Stimulated activated CD8-positive, alpha-beta memory T cell treated with anti-CD3 and anti-CD28 coated beads, Interleukin-15, amount 100 ng/mL, for 24 hours (primary cell): ENCODE data around the gene SMC3.
"Not testable (repeated sequence)": the region's sequence is repeated elsewhere in the genome, so short reads cannot be mapped to it uniquely, and the experiment has no call there.

Experiments used
- DNase-seq: peaks from one replicate; pipeline ENCODE4 v3.0.0-alpha.2; 2020; ENCODE audit warnings: low read depth

Gene SMC3

DNA sequence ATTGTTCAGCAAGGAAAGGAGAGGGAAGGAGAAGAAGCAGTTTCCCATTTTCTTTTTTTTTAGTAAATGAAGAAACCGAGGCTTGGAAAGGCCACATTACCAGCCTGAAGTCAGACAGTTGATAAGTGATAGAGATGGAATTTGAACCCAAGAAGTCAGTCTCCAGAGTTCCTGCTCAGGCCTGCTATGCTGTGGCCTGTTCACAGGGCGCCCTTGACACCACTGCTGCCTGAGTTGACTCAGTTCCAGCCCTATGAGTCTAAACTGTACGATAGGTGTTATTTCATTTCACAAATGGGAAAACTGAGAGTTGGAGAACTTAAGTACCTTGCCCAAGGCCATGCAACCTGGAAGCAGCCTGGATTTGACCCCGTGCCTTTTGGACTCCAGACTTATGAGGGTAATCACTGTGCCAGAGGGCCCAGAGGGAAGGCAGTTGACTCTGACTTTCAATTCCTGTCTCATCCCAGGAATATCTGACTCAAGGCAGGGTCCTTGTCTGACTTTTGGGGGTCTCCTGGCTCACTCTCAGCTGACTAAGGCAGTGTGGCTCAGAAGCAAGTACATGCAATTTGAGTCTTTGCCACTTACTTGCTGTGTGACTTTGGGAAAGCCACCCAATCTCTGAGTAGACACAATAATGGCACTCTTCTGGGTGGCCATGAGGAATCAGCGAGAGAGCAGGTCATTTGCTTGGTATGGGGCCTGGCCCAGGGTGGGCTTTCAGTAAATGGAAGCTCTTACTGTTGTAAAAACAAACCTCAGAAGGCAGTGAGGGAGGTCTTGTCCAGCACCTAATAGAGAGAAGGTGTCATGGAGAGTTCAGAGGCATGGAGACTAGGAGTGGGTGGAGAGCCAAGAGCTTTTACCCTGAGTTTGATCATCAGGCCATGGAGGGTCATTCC is 58.7 kb downstream of the SMC3 start:
- DNase-seq = no peak

DNA sequence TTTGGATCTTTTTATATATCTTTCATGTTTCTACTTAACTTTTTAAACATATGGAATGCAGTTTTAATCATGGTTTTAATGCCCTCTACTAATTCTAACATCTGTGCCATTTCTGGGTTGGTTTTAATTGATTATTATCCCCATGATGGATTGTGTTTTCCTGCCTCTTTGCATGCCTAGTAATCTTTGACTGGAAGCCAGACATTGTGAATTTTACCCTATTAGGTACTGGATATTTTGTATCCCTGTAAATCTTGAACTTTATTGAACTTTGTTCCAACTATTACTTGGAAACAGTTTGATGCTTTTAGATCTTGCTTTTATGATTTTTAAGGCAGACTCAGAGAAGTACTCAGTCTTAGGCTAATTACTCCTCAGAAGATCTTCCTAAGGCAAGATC is 60.7 kb downstream of the SMC3 start:
- no peak for DNase-seq

DNA sequence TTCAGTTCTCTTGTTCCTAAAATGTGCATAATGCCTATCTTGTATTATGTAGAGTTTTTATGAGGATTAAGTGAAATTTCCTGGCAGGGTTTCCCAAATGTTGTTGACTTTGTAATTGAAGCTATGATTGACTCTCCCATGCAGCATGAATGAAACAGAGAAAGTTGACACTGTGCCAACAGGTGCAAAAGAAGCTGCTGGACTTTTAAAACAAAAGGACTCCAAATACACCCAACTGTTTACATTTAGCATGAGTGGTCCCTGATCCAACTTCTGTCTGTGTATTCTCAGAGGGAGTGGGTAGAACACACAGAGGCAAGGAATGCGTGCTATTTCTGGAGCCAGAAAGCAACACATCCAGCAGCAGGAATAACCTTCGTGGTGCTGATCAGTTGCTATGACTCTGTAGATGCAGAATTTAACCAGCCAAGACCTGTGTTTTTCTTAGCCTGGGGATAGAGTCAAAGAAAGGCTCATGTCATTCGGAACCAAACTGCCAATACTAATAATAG is 62.2 kb downstream of the SMC3 start:
- no peak for DNase-seq

DNA sequence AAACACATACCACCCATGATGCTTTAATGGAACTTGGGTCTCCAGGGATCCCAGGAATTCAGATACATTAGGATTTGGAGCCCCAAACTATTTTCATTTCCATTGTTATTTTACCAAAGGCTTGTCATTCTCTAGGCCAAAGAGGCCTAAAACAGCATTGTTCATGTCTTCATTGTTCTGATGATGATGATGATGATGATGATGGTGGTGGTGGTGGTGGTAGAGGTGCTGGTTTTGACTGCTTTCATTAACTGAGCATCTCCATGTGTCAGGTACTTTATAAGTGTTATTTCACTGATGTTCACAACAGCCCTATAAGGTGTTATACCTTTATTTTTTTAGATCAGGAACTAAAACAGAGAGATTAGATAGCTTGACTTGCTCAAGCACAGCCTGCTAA is 64.4 kb downstream of the SMC3 start:
- DNase-seq = no peak

DNA sequence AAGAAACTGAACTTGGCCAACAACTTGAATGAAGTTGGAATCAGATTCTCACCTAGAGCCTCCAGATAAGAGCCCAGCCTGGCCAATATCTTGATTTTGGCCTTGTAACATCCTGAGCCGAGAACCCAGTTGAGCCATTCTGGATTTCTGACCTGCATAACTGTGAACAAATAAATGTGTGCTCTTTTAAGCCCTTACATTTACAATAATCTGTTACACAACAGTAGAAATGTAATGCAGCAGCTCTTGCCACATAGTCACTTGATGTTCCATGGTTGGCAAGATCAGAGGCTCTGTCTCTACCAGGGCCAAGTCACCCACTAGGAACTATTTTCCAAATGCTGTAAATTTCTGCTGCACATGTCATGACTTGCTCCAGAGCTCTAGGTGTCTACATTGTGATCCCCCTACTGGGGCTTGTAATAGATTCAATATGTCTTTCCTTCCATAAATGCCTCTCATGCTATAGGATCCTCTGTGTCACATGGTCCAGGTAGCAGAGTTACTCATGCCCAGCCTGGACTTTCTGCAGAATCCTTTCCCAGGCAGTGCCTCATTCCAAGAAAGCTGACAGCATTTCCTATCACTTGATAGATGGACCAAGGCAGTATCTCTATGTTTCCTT is 65.2 kb downstream of the SMC3 start:
- no peak for DNase-seq

DNA sequence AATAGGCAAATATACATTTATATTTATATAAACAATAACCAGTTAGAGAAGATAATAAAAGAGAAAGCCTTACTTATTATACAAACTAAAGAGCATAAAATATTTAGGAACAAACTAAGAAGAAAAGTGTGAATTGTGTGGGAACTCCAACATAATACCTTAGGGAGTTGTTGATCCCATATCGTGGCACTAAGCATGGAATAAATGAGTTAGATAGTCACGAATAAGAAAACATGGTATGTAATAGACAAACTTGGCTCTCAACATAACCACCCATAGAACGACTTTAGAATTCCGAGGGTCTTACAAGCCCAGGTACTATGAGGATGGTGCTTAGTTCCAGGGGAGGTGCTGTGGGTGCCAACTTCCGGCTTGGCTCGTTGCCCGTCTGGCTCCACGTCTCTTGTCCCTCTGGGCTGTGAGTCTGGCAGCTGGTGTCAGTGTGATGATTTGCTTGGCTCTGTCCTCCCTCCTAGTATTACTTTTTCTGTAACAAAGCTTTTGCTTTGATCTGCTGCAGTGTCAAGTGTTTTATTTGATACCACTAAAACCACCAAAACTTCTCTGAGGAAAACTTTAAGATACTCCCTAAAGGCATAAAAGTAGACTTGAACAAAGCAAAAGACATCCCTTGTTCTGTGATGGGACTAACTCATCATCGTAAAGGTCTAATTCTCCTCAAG is 67.2 kb downstream of the SMC3 start:
- DNase-seq = no peak

DNA sequence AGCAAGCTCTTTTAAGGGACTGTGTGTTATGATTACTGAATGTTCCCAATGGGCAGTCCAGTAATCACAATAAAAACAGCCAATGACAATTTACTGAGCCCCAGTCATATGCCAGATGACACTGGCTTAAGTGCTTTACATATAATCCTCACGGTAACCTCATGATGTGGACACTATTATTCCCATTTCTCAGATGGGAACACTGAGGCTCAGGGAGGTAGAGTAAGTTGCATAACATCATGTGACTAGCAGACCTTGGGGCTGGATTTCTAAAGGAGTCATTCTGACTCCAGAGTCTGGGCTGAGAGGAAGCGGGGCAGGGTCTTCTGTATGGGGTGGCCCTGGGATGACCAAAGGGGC is 69.1 kb downstream of the SMC3 start:
- DNase-seq = no peak

DNA sequence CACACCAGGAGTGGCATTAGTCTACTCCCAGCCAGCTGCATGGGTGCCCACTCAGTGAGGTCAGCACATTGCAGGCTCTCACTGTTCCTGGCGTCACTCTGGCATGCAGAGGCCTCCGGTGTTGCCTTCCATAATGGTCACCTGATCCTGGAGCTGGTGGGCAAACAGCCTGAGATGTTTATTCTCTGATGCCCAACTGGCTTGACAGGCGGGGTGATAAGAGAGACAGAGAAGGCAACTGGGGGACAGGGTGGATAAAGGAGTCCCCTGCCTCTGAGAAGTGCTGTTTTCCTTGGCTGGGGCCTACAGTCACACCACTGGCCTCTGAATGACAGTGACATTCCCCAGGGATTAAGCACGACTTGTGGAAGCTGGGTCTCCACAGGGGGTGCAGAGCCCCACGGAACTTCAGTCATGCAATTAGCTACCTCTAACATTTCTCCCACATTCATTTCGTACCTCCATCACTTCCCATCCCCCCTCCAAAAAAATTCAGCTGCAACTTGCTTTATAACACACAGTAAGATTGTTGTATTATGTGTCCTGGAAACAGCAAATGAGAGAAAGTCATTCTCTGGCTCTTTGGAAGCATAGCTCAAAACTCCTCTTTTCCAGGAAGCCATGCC is 69.5 kb downstream of the SMC3 start:
- DNase-seq = no peak

DNA sequence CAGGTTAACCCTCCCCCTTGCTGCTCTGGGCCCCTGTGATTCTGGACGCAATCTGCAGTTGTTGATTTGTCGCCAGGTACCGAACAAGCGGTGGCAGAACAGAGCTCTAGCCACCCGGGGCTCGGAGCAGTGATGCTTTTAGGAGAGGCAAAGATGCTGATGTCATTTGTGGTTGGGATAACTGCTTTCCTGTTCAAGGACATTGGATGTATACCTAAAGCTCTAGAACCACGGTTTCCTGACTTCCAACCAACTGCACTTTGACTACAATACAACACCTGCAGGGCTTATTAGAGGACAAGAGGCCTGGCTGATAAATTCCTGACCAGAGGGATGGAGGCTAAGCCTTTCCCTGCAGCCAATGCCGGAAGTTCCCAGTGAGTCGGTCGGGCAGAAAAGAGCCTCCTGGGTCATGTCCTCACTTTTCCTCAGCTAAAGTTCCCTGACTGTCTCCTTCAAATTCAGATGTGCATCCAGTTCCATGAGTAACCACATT is 70.1 kb downstream of the SMC3 start:
- no peak for DNase-seq

DNA sequence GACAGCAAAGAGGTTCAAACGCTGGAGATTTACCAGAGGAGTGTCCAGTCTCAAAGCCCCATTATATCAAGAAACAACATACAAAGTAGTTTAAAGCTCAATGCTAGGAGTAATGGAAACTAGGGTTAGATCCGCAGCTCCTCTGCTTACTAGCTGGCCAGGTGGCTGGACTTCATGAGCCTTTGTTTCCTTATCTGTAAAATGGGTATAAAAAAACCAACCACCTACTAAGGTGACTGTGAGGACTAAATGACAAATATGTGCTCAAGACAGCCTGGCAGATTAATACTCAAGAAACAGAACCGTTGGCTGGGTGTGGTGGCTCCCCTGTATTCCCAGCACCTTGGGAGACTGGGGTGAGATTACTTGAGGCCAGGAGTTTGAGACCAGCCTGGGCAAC is 70.8 kb downstream of the SMC3 start:
- no peak for DNase-seq

DNA sequence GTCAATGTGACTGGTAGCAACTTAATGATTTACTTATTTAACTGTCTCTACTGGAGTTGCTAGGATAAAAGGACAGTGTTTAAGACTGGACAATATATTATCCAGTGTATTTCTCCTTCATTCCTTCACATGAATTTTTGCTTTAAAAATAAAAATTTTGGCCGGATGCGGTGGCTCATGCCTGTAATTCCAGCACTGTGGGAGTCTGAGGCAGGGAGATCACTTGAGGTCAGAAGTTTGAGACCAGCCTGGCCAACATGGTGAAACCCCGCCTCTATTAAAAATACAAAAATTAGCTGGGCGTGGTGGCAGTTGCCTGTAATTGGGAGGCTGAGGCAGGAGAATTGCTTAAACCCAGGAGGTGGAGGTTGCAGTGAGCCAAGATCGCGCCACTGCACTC is 71.6 kb downstream of the SMC3 start:
- not testable (repeated sequence) for DNase-seq

DNA sequence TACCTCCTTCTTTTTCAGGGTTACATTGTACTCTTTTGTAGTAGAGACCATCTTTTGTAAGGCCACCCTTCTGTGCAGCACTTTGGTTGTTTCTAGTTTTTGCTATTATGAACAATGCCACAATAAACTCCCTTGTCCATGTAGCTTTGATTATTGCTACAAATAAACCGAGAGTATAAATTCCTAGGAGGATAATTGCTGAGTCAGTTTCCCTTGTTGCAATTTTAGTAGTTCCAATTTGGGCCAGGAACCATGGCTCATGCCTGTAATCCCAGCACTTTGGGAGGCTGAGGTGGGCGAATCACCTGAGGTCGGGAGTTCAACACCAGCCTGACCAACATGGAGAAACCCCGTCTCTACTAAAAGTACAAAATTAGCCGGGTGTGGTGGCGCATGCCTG is 72.4 kb downstream of the SMC3 start:
- not testable (repeated sequence) for DNase-seq

DNA sequence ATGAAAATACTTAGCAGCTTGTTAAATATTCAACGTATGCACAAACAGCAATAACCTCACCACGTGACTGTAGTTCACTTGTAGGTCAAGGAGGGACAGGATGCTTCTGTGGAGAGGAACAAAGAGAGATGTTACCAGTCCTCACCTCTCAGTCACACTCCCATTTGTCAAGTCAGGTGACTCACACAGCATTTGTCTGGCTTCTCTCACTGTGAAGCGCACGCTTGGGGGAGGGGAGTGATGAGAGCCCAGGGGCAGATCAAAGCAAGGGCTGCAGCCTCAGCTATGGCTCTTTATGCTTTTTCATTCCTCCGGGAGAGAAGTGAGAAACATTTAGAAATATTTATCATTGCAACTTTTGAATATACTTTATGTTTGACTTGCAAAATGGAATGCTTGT is 73.8 kb downstream of the SMC3 start:
- DNase-seq = no peak

DNA sequence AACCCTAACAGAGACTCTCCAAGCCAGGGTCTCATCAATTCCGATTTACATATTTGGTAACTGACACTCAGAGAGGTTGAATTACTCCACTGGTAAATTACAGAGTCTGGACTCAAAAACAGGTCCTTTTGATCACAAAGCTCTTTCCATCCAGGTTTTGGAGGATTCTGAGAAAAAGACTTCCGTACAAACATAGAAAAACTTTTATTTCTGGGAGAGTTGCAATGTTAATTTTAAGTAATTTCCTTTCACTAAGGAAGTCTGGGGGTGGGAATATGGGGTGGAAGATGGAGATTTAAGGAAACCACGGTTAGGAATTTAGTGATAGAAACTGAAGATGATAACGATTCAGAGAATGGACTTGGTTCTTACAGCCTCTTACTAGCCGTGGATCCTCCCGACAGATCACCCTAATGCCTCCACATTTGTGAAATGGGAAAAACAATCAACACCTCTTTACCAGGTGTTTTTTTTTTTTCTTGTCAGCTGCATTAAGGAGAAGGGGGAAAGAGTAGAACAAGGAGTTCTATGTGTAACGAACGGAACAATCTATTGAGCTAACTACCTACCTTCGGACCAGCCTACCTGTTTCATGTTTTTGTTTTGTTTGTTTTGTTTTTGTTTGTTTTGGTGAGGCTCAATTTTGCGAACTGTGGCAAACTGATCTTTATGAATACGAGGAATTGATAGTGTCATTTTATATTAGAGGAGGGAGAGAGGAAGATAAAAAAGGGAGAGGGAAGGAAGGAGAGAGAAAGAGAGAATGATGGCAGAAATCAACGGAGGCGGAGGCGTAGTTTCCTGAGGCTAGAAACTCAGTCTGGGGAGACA is 74.9 kb downstream of the SMC3 start:
- no peak for DNase-seq

DNA sequence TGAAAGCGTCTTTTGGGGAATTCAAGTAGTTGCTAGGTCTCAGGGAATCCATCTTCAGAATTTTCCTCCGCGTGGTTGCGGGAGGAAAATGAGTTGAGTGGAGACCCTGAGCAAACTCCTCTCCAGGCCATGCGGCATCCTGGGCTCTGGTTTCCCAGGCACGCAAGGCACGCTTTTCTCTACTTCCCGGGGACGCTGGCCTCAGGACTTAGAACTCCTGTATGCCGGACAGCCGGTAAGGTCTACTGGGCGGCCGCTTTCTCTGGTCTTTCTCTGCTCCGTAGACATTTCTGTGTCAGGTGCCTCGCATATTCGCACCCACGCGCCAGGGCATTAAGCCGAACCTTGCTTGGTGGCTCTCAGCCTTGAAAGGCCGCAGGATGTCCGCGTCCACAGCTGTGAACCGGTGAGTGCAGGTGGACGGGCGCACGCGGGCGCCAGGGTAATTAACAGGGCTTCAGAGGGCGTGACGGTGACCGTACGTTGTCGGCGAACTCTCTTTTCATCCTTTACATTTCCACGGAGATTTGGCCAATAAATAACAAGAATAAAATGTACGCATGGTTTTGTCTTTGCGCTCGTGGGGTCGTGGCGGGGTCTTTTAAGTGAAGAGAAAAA is 75.6 kb downstream of the SMC3 start:
- DNase-seq = no peak

DNA sequence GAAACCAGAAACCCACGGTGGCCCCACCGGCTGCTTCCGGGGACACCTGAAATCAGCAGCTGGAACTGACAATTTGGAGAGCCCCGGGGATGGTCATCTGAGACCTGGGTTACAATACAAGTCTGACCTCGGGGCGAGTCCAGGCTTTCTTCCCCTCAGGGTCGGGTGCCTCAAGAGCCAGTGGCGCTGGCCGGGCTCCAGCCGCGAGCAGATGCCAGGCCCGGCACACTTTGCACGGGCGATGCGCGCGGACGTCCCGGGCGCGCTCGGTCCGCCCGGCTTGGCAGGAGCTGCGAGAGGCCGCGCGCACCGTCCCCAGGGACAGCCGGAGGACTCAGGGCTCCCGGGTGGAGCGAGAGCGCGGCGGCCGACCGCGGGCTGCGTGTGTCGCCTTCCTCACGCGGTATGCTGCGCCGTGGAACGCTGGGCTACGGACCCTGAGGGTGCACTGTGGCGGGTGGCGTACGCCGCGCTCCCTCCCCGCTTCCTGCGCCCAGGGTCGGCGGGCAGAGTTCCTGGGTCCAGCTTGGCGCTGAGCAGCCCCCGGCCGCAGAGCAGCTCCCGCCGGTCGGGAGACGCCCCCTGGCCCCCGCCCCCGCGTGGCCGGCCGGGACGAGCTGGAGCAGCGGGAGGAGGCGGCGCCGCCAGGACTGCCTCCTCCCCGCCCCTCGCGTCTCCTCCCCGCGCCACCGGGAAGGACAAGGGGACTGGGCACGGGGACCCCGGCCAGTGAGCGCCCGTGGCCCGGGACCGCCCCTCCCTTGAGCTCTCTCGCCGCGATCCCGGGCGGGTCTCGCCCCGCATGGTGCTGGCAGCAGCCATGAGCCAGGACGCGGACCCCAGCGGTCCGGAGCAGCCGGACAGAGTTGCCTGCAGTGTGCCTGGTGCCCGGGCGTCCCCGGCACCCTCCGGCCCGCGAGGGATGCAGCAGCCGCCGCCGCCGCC is 76.4 kb downstream of the SMC3 start, which contains the start of gene RBM20:
TSS of gene RBM20 (plus strand) at position 684 of the 945 bp plus-strand sequence. CDS start at position 803, 119 bp downstream.
- DNase-seq = no peak

DNA sequence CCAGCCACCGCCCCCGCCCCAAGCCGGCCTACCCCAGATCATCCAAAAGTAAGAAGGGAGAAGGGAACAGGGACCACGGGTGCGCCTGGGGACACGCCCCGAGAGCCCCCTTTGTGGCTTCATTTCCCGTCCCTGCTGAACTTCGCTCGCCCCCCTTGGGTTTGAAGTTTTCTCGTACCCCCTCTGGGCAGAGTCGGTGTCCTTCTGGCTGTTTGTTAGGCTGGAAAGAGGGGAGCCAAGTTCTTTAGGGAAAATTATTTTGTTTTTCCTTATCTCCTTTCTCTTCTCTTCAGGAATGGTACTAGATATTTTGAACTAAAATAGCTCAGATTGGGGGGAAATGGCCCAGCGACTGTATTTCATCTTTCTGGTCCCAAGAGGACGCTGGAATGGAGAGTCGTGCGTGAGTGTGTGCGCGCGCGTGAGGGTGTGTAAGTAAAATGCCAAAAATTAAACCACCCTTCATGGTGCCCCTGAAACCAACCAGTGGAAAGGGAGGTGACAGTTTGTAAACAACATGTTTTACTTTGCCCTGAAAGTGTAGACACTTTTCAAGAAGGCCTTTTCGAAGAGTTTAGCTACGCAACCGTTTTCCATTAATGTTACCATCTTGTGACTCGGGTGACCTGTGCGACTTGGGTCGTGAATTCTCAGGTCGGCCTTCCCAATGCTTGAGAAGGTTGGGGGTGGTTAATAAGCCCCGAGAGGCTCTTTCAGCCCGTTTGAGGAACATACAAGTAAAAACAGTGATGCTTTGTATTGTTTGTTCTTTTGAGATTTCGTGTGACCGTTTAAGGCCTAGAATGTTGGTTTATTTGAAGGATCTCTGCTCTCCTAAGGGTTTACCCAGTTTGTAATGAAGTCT is 77.3 kb downstream of the SMC3 start:
- DNase-seq = no peak

DNA sequence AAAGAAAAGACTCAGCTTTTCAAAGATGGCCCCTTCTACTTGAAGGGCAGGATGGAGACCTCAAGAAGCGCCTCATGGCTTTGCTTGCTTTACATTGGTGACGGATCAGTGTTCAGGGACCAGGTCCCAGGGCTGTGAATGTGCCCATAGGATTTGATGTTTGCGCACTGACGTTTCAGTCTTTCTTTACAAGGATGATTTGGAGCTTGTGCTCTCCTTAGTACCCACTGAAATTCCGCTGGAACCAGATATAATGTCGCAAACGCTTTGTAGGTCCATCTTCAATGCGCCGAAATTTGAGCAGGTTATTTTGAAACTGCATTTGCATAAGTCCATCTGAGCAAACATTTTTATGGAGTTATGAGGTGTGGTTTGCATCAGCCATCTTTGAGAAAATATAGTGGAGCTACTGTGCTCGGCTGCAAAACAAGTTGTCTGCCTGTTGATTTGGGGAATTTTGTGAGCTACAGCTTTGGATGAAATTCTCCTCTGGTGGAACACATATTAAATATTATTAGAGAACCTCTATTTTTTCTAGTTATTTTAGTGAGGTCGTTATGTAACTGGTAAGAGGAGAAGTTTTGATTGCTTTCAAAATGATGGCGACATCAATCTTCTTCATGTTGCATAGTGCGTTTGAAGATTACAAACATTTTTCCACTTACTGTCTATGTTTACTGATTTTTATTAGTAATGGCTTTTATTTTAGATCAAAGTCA is 79.1 kb downstream of the SMC3 start:
- no peak for DNase-seq
